HepG2 (cell line): Measurements from ENCODE around the gene TMEM80. TPM values are rescaled to one million over a fixed set of nuclear protein-coding genes. Genes with fewer than 3 reads are reported as not detected.

Experiments
- FOXO1 ChIP-seq: sonication (generic); formaldehyde crosslinking; IDR thresholded peaks from 2 replicates; pipeline ENCODE4 v1.4.0; 2020; ENCODE audit warnings: missing genetic modification reagents
- IRX3 ChIP-seq: sonication (generic); formaldehyde crosslinking; IDR thresholded peaks from 2 replicates; pipeline ENCODE4 v1.8.1; 2023; ENCODE audit warnings: mild to moderate bottlenecking, low read depth, missing genetic modification reagents, borderline replicate concordance
- MED13 ChIP-seq: sonication (generic); formaldehyde crosslinking; IDR thresholded peaks from 2 replicates; pipeline ENCODE4 v1.5.0; 2020; ENCODE audit warnings: missing genetic modification reagents
- TAF1 ChIP-seq: sonication (generic); formaldehyde crosslinking; IDR thresholded peaks from 2 replicates; pipeline ENCODE4 v1.4.0; 2020; ENCODE audit warnings: missing genetic modification reagents
- ZNF12 ChIP-seq: sonication (generic); formaldehyde crosslinking; IDR thresholded peaks from 2 replicates; pipeline ENCODE4 v1.5.0; 2020; ENCODE audit warnings: missing genetic modification reagents
- ZNF563 ChIP-seq: sonication (generic); formaldehyde crosslinking; IDR thresholded peaks from 2 replicates; pipeline ENCODE4 v1.8.0; 2022; ENCODE audit warnings: mild to moderate bottlenecking, moderate library complexity, missing genetic modification reagents
- ZNF792 ChIP-seq: IDR thresholded peaks from 2 replicates; pipeline ENCODE4 v1.6.1; 2016
- ZSCAN21 ChIP-seq: sonication (generic); formaldehyde crosslinking; IDR thresholded peaks from 2 replicates; pipeline ENCODE4 v1.8.0; 2022; ENCODE audit warnings: mild to moderate bottlenecking, missing genetic modification reagents, moderate library complexity, borderline replicate concordance
- polyA plus RNA-seq, 8 experiments: library from polyadenylated mRNA; depleted of rRNA in 3 of 8; stranded (reverse) in 7 of 8; unstranded in 1 of 8; fragments of >200 nt; fragmentation: Illumina TruSeq in 4 of 8; extraction: Trizol in 4 of 8; gene quantifications; 2 replicates each; pipeline versions ENCODE4 v1.2.1 to v1.2.3, GENCODE V29; 2011 to 2016; ENCODE audit warnings: low read depth in 4 of 8, missing spikeins in 1 of 8, mixed read lengths in 1 of 8; ENCODE audit not compliant: insufficient read depth in 1 of 8
- total RNA-seq, 5 experiments: library from RNA; depleted of rRNA; stranded (reverse); fragments of >200 nt; fragmentation: Illumina TruSeq; extraction: Trizol; gene quantifications; 2 replicates each; pipeline ENCODE4 v1.2.3, GENCODE V29; 2016; ENCODE audit warnings: low read depth in 1 of 5
- TF ChIP-seq, protein P1 (sequence below), 2 experiments: fragments of 450-650 bp in 1 of 2; sonication (generic) in 1 of 2; formaldehyde crosslinking in 1 of 2; IDR thresholded peaks; 2 replicates each; pipeline versions ENCODE4 v1.6.1 to v1.8.0; 2016 to 2022; ENCODE audit warnings: antibody characterized with exemption in 1 of 2, mild to moderate bottlenecking in 1 of 2, missing genetic modification reagents in 1 of 2
- TF ChIP-seq, protein P2 (sequence below): IDR thresholded peaks from 2 replicates; pipeline ENCODE4 v1.6.1; 2016; ENCODE audit warnings: low read depth, borderline replicate concordance
- TF ChIP-seq, protein P3 (sequence below): sonication (generic); formaldehyde crosslinking; IDR thresholded peaks from 2 replicates; pipeline ENCODE4 v1.4.0; 2020; ENCODE audit warnings: missing genetic modification reagents
- TF ChIP-seq, protein P4 (sequence below), 2 experiments: sonication (generic) in 1 of 2; formaldehyde crosslinking in 1 of 2; IDR thresholded peaks; 2 replicates each; pipeline versions ENCODE4 v1.4.0 to v1.6.1; 2016 to 2020; ENCODE audit warnings: borderline replicate concordance in 1 of 2, low read depth in 1 of 2, mild to moderate bottlenecking in 1 of 2, missing genetic modification reagents in 1 of 2

The TMEM80 gene
- total and polyA plus RNA-seq, 2 of the 13 experiments (the other 11 are each of a cell fraction or from before 2014, with no cell fraction given) = 5.6 to 17.1 TPM

DNA sequence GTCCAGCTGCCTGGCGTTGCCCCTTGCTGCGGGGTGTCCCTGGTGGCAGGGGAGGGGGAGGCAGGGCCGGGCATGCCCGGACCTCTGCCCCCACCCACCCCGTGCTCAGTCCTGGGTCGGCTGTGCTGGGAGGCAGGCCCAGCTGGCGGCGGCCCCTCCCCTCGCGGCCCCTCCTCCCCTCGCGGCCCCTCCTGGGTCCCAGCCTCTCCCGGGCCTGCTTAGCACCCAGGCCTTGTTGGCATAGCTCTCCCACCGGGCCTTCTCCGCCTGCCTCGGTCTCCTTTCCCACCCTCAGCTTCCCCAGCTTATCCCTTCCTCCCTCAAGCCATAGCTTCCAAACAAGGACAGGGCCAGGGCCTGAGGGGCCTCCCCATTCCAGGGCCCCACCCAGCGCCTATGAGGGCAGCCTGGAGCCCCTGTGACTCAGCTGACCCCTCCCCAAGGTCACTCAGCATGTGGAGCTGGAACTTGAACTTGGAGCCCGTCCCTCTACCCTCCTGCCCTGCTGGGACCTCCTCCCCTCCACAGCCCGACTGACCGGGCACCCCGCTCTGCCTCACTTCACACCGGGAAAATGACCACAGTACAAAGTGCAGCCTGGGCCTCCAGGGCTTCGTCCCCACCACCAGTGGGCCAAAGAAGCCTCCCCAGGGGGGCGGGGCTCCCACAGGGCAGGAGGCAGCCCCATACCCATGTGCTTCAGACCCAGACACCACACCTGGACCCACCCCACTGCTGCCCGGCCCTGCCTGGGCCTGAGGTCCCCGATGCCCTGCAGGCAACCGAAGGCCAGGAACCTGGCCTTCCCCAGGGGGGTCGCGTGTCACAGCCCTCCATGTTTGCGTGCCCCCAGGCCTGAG lies 11.6 kb downstream of the TMEM80 start (continued):
- TF ChIP-seq, protein P1, sequence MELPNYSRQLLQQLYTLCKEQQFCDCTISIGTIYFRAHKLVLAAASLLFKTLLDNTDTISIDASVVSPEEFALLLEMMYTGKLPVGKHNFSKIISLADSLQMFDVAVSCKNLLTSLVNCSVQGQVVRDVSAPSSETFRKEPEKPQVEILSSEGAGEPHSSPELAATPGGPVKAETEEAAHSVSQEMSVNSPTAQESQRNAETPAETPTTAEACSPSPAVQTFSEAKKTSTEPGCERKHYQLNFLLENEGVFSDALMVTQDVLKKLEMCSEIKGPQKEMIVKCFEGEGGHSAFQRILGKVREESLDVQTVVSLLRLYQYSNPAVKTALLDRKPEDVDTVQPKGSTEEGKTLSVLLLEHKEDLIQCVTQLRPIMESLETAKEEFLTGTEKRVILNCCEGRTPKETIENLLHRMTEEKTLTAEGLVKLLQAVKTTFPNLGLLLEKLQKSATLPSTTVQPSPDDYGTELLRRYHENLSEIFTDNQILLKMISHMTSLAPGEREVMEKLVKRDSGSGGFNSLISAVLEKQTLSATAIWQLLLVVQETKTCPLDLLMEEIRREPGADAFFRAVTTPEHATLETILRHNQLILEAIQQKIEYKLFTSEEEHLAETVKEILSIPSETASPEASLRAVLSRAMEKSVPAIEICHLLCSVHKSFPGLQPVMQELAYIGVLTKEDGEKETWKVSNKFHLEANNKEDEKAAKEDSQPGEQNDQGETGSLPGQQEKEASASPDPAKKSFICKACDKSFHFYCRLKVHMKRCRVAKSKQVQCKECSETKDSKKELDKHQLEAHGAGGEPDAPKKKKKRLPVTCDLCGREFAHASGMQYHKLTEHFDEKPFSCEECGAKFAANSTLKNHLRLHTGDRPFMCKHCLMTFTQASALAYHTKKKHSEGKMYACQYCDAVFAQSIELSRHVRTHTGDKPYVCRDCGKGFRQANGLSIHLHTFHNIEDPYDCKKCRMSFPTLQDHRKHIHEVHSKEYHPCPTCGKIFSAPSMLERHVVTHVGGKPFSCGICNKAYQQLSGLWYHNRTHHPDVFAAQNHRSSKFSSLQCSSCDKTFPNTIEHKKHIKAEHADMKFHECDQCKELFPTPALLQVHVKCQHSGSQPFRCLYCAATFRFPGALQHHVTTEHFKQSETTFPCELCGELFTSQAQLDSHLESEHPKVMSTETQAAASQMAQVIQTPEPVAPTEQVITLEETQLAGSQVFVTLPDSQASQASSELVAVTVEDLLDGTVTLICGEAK (IDR thresholded peaks at IDR 0.05) = no peak
- TF ChIP-seq, protein P1 (CRISPR knock-in tag; IDR thresholded peaks at IDR 0.05) = peak; percentile 86
- TF ChIP-seq MED13 (CRISPR knock-in tag) (no peak), ZNF563 (CRISPR knock-in tag) (0 out of 2 replicates have a peak, but pooled peaks have one; percentile 38), FOXO1 (CRISPR knock-in tag) (peak; percentile 9; the same call in 1 of the 2 replicates), ZNF792 (peak; percentile 16; the same call in 1 of the 2 replicates), TAF1 (CRISPR knock-in tag) (peak; percentile 71), ZSCAN21 (CRISPR knock-in tag) (peak; percentile 50; the same call in 1 of the 2 replicates), IRX3 (no peak), ZNF12 (CRISPR knock-in tag) (0 out of 2 replicates have a peak, but pooled peaks have one; percentile 60)
- TF ChIP-seq, protein P2, sequence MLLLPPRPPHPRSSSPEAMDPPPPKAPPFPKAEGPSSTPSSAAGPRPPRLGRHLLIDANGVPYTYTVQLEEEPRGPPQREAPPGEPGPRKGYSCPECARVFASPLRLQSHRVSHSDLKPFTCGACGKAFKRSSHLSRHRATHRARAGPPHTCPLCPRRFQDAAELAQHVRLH (CRISPR knock-in tag) = peak; percentile 46; the same call in 1 of the 2 replicates
- TF ChIP-seq, protein P3, sequence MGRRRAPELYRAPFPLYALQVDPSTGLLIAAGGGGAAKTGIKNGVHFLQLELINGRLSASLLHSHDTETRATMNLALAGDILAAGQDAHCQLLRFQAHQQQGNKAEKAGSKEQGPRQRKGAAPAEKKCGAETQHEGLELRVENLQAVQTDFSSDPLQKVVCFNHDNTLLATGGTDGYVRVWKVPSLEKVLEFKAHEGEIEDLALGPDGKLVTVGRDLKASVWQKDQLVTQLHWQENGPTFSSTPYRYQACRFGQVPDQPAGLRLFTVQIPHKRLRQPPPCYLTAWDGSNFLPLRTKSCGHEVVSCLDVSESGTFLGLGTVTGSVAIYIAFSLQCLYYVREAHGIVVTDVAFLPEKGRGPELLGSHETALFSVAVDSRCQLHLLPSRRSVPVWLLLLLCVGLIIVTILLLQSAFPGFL (CRISPR knock-in tag) = no peak
- TF ChIP-seq, protein P4, sequence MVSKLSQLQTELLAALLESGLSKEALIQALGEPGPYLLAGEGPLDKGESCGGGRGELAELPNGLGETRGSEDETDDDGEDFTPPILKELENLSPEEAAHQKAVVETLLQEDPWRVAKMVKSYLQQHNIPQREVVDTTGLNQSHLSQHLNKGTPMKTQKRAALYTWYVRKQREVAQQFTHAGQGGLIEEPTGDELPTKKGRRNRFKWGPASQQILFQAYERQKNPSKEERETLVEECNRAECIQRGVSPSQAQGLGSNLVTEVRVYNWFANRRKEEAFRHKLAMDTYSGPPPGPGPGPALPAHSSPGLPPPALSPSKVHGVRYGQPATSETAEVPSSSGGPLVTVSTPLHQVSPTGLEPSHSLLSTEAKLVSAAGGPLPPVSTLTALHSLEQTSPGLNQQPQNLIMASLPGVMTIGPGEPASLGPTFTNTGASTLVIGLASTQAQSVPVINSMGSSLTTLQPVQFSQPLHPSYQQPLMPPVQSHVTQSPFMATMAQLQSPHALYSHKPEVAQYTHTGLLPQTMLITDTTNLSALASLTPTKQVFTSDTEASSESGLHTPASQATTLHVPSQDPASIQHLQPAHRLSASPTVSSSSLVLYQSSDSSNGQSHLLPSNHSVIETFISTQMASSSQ (IDR thresholded peaks at IDR 0.05; ENCODE audit: low read depth) = 0 out of 2 replicates have a peak, but pooled peaks have one; percentile 34
- TF ChIP-seq, protein P4 (CRISPR knock-in tag; IDR thresholded peaks at IDR 0.05; ENCODE audit: borderline replicate concordance) = peak; percentile 55; the same call in 1 of the 2 replicates
